OCI-LY7 (cell line): ENCODE measurements around the gene DIAPH3. TPM values are rescaled to one million over a fixed set of nuclear protein-coding genes. Genes with fewer than 3 reads are reported as not detected.

ENCODE experiments used
- BruUV-seq: library from RNA; stranded (reverse); fragments of 400-500 nt; replicated peaks from 2 replicates; lab custom pipeline; 2021; lab: Mats Ljungman, UMichigan
- CTCF ChIA-PET: fragments of 300-600 bp; sonication (Branson Sonifier 250); formaldehyde crosslinking; loops from one replicate; lab custom pipeline; 2022; ENCODE audit warnings: antibody characterized with exemption; ENCODE audit not compliant: unreplicated experiment; lab: Charles Lee
- POLR2A ChIA-PET: fragments of 300-600 bp; sonication (Branson Sonifier 250); formaldehyde crosslinking; loops from one replicate; lab custom pipeline; 2022; ENCODE audit warnings: antibody characterized with exemption; lab: Charles Lee
- DNase-seq: peaks from one replicate; pipeline ENCODE4 v3.0.0-alpha.2; 2015; ENCODE audit warnings: low spot score
- H2AFZ ChIP-seq: fragments of 200-600 bp; sonication (generic), shearing (Covaris generic); 2 replicates; pipeline ENCODE4 v1.6.1; 2014; ENCODE audit warnings: mild to moderate bottlenecking, antibody characterized with exemption, low read length, moderate library complexity
- H3K27ac ChIP-seq: fragments of 200-600 bp; sonication (generic); 2 replicates; pipeline ENCODE4 v1.5.1; 2014; ENCODE audit warnings: mixed run types, low read depth, mild to moderate bottlenecking, moderate library complexity, low read length, inconsistent platforms; ENCODE audit not compliant: poor library complexity, severe bottlenecking
- H3K36me3 ChIP-seq: fragments of 200-600 bp; sonication (generic); 2 replicates; pipeline ENCODE4 v1.6.1; 2014; ENCODE audit warnings: mild to moderate bottlenecking, antibody characterized with exemption, low read length, moderate library complexity, mixed read lengths; ENCODE audit not compliant: insufficient read depth
- H3K4me1 ChIP-seq: fragments of 200-600 bp; sonication (generic); 2 replicates; pipeline ENCODE4 v1.5.1; 2014; ENCODE audit warnings: mild to moderate bottlenecking, low read length; ENCODE audit not compliant: insufficient read depth, poor library complexity, severe bottlenecking
- H3K4me2 ChIP-seq: fragments of 200-600 bp; sonication (generic); 2 replicates; pipeline ENCODE4 v1.6.1; 2014; ENCODE audit warnings: mild to moderate bottlenecking, low read length
- H3K4me3 ChIP-seq: fragments of 200-600 bp; sonication (generic); 2 replicates; pipeline ENCODE4 v1.5.1; 2014; ENCODE audit warnings: mild to moderate bottlenecking, low read depth, low read length; ENCODE audit not compliant: poor library complexity, severe bottlenecking
- H3K79me2 ChIP-seq: fragments of 200-600 bp; sonication (generic); 2 replicates; pipeline ENCODE4 v1.6.1; 2016; ENCODE audit warnings: low read depth, mild to moderate bottlenecking, low read length, moderate library complexity, mixed read lengths; ENCODE audit not compliant: insufficient read depth
- H3K9me2 ChIP-seq: fragments of 200-600 bp; sonication (generic); 2 replicates; pipeline ENCODE4 v1.6.1; 2016; ENCODE audit warnings: mild to moderate bottlenecking, low read length, mixed read lengths; ENCODE audit not compliant: insufficient read depth
- H3K9me3 ChIP-seq: fragments of 200-600 bp; sonication (generic); 2 replicates; pipeline ENCODE4 v1.6.1; 2014; ENCODE audit warnings: mild to moderate bottlenecking, mixed run types, low read length, mixed read lengths
- H4K20me1 ChIP-seq: fragments of 200-600 bp; sonication (generic); 2 replicates; pipeline ENCODE4 v1.6.1; 2014; ENCODE audit warnings: mild to moderate bottlenecking, antibody characterized with exemption, low read length, moderate library complexity, mixed read lengths; ENCODE audit not compliant: insufficient read depth
- EZH2phosphoT487 ChIP-seq: fragments of 200-600 bp; sonication (generic); IDR thresholded peaks from 2 replicates; pipeline ENCODE4 v1.6.1; 2018; ENCODE audit warnings: low read depth, borderline replicate concordance, mild to moderate bottlenecking, mixed run types, antibody characterized with exemption, low read length, moderate library complexity, mixed read lengths
- intact Hi-C: fragments of 100-400 bp; cut with micrococcal nuclease; formaldehyde crosslinking; loops from one replicate; pipeline ENCODE4 v1.10.0; 2022; ENCODE audit not compliant: unreplicated experiment
- total RNA-seq, 2 experiments: library from RNA; depleted of rRNA in 1 of 2; stranded (reverse); fragments of >200 nt in 1 of 2; shearing (Covaris generic) in 1 of 2; gene quantifications; 2 replicates each; pipeline ENCODE4 v1.2.3, GENCODE V29; 2014 to 2022
- TF ChIP-seq, protein P1 (sequence below): fragments of 200-600 bp; sonication (generic); conservative IDR thresholded peaks from 2 replicates; pipeline ENCODE4 v1.5.1; 2014; ENCODE audit warnings: mild to moderate bottlenecking, antibody characterized with exemption, low read length, moderate library complexity, mixed read lengths

Gene DIAPH3
- total RNA-seq, 2 experiments from 2014 or later, result 33.5 to 37.2 TPM

DNA sequence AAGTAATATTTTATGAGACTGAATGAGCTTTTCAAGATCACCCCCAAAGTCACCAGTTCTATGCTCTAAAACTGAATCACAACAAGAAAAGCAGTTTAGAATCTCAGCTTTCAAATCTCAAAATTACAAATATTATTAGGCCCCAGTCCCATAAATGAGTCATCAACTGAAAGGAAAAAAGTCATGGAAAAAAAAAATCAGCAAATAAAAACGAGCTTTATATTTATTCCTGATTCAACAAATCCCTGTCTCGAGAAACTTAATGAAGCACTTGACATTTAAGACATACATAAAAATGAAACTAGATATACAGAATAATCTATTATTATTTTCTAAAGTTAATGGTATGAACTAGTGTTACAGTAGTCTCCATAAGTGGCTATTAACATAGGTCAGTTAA, 203.0 kb downstream of the DIAPH3 start:
- no peaks in the 10 kb centered on the region for H3K9me2 ChIP-seq
- H3K36me3 ChIP-seq, result peaks cover 6% of the 10 kb centered on the region; the same call in 1 of the 2 replicates
- H4K20me1 ChIP-seq, result no peaks in the 10 kb centered on the region
- no peaks in the 10 kb centered on the region for H3K79me2 ChIP-seq
- CTCF ChIA-PET, result no interaction called here
- H3K9me3 ChIP-seq, result no peaks in the 10 kb centered on the region
- H3K4me2 ChIP-seq, result no peak overlapping the region
- no peak for TF ChIP-seq EZH2phosphoT487
- TF ChIP-seq, protein P1, sequence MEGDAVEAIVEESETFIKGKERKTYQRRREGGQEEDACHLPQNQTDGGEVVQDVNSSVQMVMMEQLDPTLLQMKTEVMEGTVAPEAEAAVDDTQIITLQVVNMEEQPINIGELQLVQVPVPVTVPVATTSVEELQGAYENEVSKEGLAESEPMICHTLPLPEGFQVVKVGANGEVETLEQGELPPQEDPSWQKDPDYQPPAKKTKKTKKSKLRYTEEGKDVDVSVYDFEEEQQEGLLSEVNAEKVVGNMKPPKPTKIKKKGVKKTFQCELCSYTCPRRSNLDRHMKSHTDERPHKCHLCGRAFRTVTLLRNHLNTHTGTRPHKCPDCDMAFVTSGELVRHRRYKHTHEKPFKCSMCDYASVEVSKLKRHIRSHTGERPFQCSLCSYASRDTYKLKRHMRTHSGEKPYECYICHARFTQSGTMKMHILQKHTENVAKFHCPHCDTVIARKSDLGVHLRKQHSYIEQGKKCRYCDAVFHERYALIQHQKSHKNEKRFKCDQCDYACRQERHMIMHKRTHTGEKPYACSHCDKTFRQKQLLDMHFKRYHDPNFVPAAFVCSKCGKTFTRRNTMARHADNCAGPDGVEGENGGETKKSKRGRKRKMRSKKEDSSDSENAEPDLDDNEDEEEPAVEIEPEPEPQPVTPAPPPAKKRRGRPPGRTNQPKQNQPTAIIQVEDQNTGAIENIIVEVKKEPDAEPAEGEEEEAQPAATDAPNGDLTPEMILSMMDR, result no peak
- H2AFZ ChIP-seq, result no peak overlapping the region
- no peak for DNase-seq
- H3K4me1 ChIP-seq, result no peaks in the 10 kb centered on the region
- H3K4me3 ChIP-seq, result no peak overlapping the region
- intact Hi-C loops, result no loop called here
- POLR2A ChIA-PET, result interaction anchor here (0.5 to 3.3 kb wide), 8 partner anchors 8 to 385 kb away, joined by 3 to 20 read pairs (median 4); no protein-coding TSS in a partner anchor
- no TSS peak for BruUV-seq
- no peak overlapping the region for H3K27ac ChIP-seq

DNA sequence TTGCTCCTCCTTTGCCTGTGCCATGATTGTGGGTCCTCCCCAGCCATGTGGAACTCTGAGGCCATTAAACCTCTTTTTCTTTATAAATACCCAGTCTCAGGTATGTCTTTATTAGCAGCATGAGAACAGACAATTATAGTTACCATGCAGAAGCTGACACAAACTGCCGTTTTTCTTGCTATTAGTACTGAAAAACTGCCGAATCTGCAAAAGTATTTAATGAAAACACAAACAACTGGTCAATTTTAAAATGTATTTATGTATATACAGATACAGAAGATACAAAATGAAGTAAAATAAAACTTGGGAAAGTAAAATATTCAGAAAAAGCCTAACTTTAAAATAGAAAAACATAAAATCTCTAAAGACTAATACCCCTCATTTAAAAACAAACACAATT, 206.3 kb downstream of the DIAPH3 start:
- TF ChIP-seq, protein P1, result no peak
- TF ChIP-seq EZH2phosphoT487, result no peak
- no peaks in the 10 kb centered on the region for H3K9me2 ChIP-seq
- H3K4me3 ChIP-seq, result no peak overlapping the region
- BruUV-seq, result no TSS peak
- H3K27ac ChIP-seq, result no peak overlapping the region
- H3K36me3 ChIP-seq, result 0 out of 2 replicates have a peak, but pooled peaks cover 4% of the 10 kb centered on the region
- no peak for DNase-seq
- no peaks in the 10 kb centered on the region for H4K20me1 ChIP-seq
- H3K4me2 ChIP-seq, result no peak overlapping the region
- no peaks in the 10 kb centered on the region for H3K79me2 ChIP-seq
- no peaks in the 10 kb centered on the region for H3K4me1 ChIP-seq
- intact Hi-C loops, result no loop called here
- no peak overlapping the region for H2AFZ ChIP-seq
- no peaks in the 10 kb centered on the region for H3K9me3 ChIP-seq
- ChIA-PET CTCF (no interaction called here), POLR2A (no interaction called here)

DNA sequence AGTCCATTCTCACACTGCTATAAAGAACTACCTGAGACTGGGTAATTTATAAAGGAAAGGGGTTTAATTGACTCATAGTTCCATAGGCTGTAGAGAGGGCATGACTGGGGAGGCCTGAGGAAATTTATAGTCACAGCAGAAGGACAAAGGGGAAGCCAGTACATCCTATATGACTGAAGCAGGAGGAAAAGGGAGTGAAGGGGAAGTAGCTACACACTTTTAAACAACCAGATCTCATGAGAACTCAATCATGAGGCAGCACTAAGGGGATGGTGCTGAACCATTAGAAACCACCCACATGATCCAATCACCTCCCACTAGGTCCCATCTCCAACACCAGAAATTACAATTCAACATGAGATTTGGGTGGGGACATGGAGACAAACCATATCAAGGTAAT, 209.1 kb downstream of the DIAPH3 start:
- POLR2A ChIA-PET, result interaction anchor here (0.5 kb wide), 1 partner anchor 44 kb away, joined by 6 read pairs; no protein-coding TSS in a partner anchor
- Histone ChIP-seq H4K20me1 (no peaks in the 10 kb centered on the region), H3K4me3 (no peak overlapping the region), H3K79me2 (no peaks in the 10 kb centered on the region), H3K9me2 (no peaks in the 10 kb centered on the region), H3K4me1 (no peaks in the 10 kb centered on the region), H3K9me3 (no peaks in the 10 kb centered on the region), H3K27ac (no peak overlapping the region), H3K4me2 (no peak overlapping the region), H3K36me3 (0 out of 2 replicates have a peak, but pooled peaks cover 4% of the 10 kb centered on the region), H2AFZ (no peak overlapping the region)
- intact Hi-C loops, result no loop called here
- TF ChIP-seq, protein P1, result no peak
- no peak for TF ChIP-seq EZH2phosphoT487
- CTCF ChIA-PET, result no interaction called here
- DNase-seq, result no peak
- no TSS peak for BruUV-seq
